Left forelimb (tissue), 1 donor: Measurements from ENCODE around the gene NRCAM.

Experiments used
- DNase-seq: peaks from one replicate; pipeline ENCODE4 v3.0.0-alpha.2; 2018; ENCODE audit warnings: low spot score

Gene NRCAM

GRCh38 chr7:108202743-108203142 lies 253.5 kb downstream of the NRCAM start:
- no peak for DNase-seq

- no peak for DNase-seq
Observed at GRCh38 chr7:108201766-108202165, 254.5 kb downstream of the NRCAM start.

- DNase-seq = no peak
Observed at GRCh38 chr7:108200326-108200725, 255.9 kb downstream of the NRCAM start.

- DNase-seq = no peak
Observed at GRCh38 chr7:108197371-108198091, 258.7 kb downstream of the NRCAM start.

GRCh38 chr7:108196004-108196403 lies 260.2 kb downstream of the NRCAM start:
- no peak for DNase-seq

- DNase-seq = no peak
Observed at GRCh38 chr7:108193594-108194498, 262.4 kb downstream of the NRCAM start.

GRCh38 chr7:108190891-108191290 lies 265.3 kb downstream of the NRCAM start:
- no peak for DNase-seq

- DNase-seq = no peak
Observed at GRCh38 chr7:108189733-108190388, 266.4 kb downstream of the NRCAM start.

GRCh38 chr7:108188724-108189123 lies 267.5 kb downstream of the NRCAM start:
- no peak for DNase-seq

- DNase-seq = no peak
Observed at GRCh38 chr7:108181073-108181985, 274.9 kb downstream of the NRCAM start.

GRCh38 chr7:108178398-108178797 lies 277.8 kb downstream of the NRCAM start:
- no peak for DNase-seq

GRCh38 chr7:108171164-108171563 lies 285.1 kb downstream of the NRCAM start:
- DNase-seq = no peak

GRCh38 chr7:108170251-108170650 lies 286.0 kb downstream of the NRCAM start:
- DNase-seq = no peak

GRCh38 chr7:108167460-108167859 lies 288.8 kb downstream of the NRCAM start:
- no peak for DNase-seq

- DNase-seq = no peak
Observed at GRCh38 chr7:108166687-108167086, 289.5 kb downstream of the NRCAM start.

GRCh38 chr7:108165723-108166122 lies 290.5 kb downstream of the NRCAM start:
- no peak for DNase-seq

- no peak for DNase-seq
Observed at GRCh38 chr7:108164946-108165345, 291.3 kb downstream of the NRCAM start.

GRCh38 chr7:108164342-108164741 lies 291.9 kb downstream of the NRCAM start:
- no peak for DNase-seq

- DNase-seq = no peak
Observed at GRCh38 chr7:108158776-108159175, 297.5 kb downstream of the NRCAM start.

GRCh38 chr7:108157606-108158335 lies 298.5 kb downstream of the NRCAM start:
- no peak for DNase-seq
